OCI-LY3 (cell line): ENCODE data around the gene SIT1.

ENCODE experiments used
- EZH2phosphoT487 ChIP-seq: fragments of 200-600 bp; shearing (Covaris generic); IDR thresholded peaks from 2 replicates; pipeline ENCODE4 v1.6.1; 2018; ENCODE audit warnings: antibody characterized with exemption, mixed run types, low read depth
- TF ChIP-seq, protein P1 (sequence below): fragments of 200-600, 300-600 bp; sonication (generic); IDR thresholded peaks from 2 replicates; pipeline ENCODE4 v1.5.1; 2014; ENCODE audit warnings: antibody characterized with exemption, low read length, low read depth

DNA sequence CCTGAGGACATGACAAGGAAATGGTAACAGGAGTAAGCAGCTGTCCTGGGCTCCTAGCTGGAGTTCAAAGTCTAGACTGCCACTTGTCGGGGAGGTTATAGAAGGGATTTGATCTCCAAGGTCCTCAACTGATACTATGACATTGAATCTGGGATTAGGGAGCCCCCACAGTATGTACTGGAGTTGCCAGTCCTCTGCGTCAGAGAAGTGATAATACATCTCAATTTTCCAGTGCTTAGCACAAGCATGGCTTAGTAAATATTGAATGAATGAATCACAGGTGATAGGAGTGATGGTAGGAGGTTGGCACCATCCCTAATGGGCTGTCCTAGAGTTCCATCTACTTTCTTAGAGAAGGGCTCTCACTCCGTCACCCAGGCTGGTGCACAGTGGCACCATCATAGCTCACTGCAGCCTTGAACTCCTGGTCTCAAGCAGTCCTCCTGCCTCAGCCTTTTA is 45.2 kb upstream of the SIT1 start:
- TF ChIP-seq, protein P1, sequence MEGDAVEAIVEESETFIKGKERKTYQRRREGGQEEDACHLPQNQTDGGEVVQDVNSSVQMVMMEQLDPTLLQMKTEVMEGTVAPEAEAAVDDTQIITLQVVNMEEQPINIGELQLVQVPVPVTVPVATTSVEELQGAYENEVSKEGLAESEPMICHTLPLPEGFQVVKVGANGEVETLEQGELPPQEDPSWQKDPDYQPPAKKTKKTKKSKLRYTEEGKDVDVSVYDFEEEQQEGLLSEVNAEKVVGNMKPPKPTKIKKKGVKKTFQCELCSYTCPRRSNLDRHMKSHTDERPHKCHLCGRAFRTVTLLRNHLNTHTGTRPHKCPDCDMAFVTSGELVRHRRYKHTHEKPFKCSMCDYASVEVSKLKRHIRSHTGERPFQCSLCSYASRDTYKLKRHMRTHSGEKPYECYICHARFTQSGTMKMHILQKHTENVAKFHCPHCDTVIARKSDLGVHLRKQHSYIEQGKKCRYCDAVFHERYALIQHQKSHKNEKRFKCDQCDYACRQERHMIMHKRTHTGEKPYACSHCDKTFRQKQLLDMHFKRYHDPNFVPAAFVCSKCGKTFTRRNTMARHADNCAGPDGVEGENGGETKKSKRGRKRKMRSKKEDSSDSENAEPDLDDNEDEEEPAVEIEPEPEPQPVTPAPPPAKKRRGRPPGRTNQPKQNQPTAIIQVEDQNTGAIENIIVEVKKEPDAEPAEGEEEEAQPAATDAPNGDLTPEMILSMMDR: no peak
- no peak for TF ChIP-seq EZH2phosphoT487
